ENCODE results near the gene RNU2-63P.
"Not testable (repeated sequence)": the region's sequence is repeated elsewhere in the genome, so short reads cannot be mapped to it uniquely, and the experiment has no call there.

Gene RNU2-63P

DNA sequence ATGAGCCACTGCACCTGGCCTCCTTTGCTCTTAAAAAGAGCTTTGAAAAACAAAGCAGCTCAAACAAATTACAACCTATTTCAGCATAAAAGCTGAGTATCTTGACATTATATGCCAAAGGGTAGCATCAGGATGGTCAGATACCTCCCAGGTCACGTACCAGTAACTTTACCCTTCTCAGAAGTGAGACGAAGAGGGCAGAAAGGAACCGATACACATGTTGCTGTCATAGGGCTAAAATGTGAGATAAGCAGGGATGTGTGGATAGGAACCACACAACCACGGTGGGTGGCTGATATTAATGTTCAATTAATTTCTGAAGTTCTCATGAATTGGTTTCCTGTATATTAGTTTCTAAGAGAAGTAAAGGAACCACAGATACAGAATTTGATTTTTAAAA, 12.6 kb upstream of the RNU2-63P start:
- DNase-seq (ENCODE audit: low read depth in 2 of 2) = no peak

DNA sequence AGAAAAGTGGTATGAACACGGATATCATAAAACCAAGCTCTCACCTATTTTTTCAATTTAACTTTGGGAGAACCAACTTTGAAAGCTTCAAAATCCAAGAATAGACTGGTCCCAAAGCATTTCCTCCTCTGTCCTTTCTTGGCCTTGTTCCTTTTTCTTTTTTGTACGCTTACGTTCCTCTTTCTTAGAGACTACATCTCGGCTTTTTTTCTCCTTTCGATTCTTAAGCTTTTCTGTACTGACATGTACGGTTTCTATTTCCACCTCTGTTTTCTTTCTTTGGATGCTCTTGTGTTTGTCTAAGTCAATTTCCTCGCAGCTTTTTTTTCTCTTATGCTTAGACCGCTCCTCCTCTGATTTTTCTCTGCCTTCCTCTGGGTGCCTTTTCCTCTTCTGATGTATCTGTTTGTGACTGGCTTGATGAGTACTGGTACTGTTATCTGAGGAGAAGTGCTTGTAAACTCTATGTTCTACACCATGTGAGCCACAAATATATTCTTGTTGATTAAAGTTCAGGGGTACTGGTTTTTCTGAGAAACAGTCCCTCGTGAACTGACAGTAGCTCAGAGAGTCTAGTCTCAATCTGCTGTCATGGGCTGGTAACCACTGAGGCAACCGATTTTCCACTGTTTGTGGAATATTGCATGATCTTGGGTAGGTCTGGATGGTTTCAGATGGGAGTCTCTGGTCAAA, 11.5 kb upstream of the RNU2-63P start:
- DNase-seq (ENCODE audit: low read depth in 2 of 2) = no peak

DNA sequence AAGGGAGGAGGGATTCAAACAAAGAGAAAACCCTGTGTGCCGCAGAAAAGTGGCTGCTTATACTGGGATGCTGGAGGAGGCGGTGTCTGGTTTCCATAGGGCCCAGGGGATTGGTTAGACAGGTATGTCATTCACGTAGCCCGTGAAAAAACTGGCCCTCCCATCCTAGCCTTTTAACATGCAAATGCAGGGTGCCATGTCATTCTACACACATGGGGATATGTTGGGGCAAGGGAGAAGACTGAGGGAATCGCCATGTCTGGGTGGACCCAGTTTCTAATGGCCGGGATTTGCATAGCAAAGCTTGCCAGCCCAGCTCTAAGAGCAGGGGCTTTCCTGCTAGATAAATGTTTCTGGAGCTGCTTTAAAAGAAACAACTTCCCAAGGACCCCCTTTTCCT, 8.2 kb upstream of the RNU2-63P start:
- no peak for DNase-seq (ENCODE audit: low read depth in 2 of 2)

GRCh38 chr2:88022669-88022921, 6.2 kb upstream of the RNU2-63P start:
- DNase-seq (ENCODE audit: low read depth in 2 of 2) = no peak

DNA sequence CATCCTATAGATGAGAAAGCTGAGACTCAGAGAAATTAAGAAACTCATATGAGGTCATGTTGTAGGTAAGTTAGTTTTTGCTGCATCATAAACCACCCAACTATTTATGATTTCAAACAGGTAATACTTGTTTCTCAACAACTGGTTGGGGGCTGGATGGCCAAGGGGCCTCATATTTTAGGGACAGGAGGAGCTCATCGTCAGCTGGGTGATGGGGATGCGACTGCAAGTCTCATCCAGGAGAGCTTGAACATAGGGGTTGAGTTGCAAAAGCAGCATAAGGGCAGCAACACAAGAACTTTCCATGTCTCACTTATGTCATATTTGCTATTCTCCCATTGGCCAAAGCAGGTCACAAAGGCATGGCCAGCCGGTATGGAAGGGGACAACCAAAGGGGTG, 3.6 kb upstream of the RNU2-63P start:
- DNase-seq (ENCODE audit: low read depth in 2 of 2) = no peak

GRCh38 chr2:88018909-88019308, 2.6 kb upstream of the RNU2-63P start:
- no peak for DNase-seq (ENCODE audit: low read depth in 2 of 2)

- not testable (repeated sequence) for DNase-seq (ENCODE audit: low read depth in 2 of 2)
These were observed 1.9 kb upstream of the RNU2-63P start for GRCh38 chr2:88018077-88018805.

DNA sequence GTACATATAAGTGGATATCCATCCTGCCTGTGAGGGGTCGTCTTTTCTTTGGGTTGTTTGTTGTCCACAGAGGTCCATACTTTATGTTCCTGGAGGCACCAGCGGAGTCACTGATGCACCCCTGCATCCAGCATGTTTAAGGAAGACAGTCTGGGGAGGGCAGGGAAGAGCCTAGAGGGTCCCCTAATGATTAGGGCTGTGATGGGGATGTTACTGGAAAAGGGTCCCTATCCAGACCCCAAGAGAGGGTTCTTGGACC, 1.4 kb upstream of the RNU2-63P start:
- not testable (repeated sequence) for DNase-seq (ENCODE audit: low read depth in 2 of 2)

DNA sequence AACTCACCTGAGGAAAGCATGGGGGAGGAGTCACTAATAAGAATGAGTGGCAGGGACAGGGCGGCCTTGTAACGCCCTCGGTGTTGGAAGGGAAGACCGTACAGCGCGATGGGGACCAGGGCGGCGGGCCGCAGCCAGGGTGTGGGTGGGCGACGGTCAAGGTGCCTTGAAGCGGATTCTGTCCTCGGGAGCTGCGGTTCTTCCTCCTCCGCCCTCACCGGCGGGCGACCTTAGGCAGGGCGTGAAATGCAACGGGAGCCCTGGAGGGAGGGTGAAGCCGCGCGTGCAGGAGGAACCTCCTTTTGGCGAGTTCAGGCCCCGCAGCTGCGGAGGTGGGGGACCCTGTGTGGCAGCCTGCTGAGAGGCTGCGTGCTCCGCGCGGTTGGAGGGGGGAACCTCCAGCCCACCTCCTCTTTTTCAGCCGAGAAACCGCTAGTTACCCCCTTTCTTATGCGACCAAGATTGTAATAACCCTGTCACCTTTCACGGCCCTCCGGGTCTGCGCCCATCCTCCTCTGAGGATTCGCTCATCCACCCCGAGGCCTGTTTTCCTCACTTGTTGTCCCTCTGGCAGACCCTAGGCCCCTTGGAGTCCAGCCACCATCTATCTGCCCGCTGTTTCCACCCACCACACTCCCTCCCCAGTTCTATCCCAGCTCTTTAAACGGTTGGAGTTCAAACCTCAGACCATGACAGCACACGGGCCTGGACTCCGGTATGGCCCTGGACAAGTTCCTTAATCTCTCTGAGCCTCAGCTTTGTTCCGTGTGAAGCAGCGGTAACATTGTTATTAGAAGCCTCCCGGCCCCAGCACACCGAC, 823 bp upstream of the RNU2-63P start:
- no peak for DNase-seq (ENCODE audit: low read depth in 2 of 2)

- DNase-seq (ENCODE audit: low read depth in 2 of 2) = no peak
These were observed 5.3 kb downstream of the RNU2-63P start for GRCh38 chr2:88011011-88011410.

- DNase-seq (ENCODE audit: low read depth in 2 of 2) = no peak
These were observed 6.2 kb downstream of the RNU2-63P start for GRCh38 chr2:88010136-88010535.

- no peak for DNase-seq (ENCODE audit: low read depth in 2 of 2)
These were observed 9.4 kb downstream of the RNU2-63P start for GRCh38 chr2:88006912-88007439.

- DNase-seq (ENCODE audit: low read depth in 2 of 2) = no peak
These were observed 10.6 kb downstream of the RNU2-63P start for GRCh38 chr2:88005776-88006175.

GRCh38 chr2:88003074-88003755, 13.1 kb downstream of the RNU2-63P start:
- DNase-seq (ENCODE audit: low read depth in 2 of 2) = no peak

- no peak for DNase-seq (ENCODE audit: low read depth in 2 of 2)
These were observed 14.0 kb downstream of the RNU2-63P start for GRCh38 chr2:88002359-88002707.

DNA sequence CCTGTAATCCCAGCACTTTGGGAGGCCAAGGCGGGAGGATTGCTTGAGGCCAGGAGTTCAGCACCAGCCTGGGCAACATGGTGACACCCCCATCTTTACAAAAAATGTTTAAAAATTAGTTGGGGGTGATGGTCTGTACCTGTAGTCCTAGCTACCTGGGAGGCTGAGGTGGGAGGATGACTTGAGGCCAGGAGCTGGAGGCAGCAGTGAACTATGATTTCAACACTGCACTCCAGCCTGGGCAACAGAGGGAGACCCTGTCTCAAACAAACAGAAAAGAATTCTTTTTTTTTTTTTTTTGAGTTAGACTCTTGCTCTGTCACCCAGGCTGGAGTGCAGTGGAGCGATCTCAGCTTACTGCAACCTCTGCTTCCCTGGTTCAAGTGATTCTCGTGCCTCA, 15.9 kb downstream of the RNU2-63P start:
- not testable (repeated sequence) for DNase-seq (ENCODE audit: low read depth in 2 of 2)

DNA sequence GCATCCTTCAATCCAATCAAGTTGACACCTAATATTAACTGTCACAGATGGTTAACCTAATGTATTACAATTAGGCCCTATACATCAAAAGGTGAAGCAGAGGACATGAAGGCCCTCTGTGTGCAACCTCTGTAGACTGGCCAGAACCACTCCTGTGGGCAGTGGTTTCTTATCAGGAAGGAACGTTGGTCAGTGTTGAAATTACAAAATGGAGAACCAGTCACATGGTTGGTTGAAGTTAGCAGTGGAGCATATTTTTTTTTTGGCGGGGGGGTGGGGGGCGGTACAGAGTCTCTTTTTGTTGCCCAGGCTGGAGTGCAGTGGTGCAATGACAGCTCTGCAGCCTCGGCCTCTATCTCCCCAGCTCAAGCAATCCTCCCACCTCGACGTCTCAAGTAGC, 19.8 kb downstream of the RNU2-63P start:
- DNase-seq (ENCODE audit: low read depth in 2 of 2) = no peak

- DNase-seq (ENCODE audit: low read depth in 2 of 2) = no peak
These were observed 20.6 kb downstream of the RNU2-63P start for GRCh38 chr2:87995756-87996155.

DNA sequence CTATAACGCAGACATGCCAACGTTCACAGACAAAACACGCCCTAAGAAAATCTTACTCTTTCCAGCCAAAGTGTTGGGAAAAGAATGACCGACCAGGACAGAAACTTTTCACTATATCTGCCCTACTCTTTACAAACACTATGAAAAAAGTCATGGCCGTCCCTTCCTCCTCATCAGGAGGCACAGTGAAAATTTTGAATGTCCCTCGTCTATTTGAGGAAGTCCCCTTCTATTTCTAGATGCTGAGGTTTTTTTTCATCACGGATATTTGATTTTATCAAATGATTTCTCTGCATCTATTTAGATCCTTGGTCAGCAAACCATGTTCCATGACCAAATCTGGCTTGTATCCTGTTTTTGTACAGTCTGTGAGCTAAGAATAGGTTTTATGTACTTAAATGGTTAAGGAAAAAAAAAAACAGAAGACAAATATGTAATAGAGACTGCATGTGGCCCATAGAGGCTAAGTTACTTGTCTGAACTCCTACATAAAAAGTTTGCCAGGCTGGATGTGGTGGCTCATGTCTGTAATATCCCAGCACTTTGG, 22.0 kb downstream of the RNU2-63P start:
- DNase-seq (ENCODE audit: low read depth in 2 of 2) = not testable (repeated sequence)

GRCh38 chr2:87992569-87992968, 23.8 kb downstream of the RNU2-63P start:
- not testable (repeated sequence) for DNase-seq (ENCODE audit: low read depth in 2 of 2)

DNA sequence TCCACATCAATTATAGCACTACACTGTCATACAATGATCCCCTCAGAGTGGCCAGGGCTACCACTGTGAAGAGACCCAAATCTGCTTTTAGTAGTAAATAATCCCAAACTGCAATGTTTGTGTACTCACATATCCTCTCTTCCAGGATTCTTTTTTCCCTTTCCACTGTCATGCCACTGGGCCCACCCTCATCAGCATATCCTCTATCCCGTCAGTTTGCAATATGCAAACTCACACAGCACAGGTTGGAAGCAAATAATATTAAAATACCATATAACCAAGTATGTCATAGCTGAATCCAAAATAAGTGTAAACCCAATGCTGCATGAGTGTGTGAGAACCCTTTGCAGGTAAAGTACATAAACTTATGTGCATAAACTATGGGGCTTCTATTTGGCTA, 28.9 kb downstream of the RNU2-63P start:
- not testable (repeated sequence) for DNase-seq (ENCODE audit: low read depth in 2 of 2)

DNA sequence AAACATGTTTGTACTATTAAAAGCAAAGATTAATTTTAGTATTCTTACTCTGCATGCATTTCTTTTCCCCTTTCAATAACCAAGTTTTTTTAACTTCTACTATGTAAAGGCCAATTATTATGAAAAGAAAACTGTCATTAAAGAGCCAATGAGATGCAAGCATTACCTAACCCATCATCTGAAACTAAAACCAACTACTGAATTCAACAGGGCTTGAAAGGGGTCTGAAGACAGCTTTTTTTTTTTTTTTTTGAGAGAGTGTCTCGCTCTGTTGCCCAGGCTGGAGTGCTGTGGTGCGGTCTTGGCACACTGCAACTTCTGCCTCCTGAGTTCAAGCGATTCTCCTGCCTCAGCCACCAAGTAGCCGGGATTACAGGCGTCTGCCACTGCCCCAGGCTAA, 30.4 kb downstream of the RNU2-63P start:
- not testable (repeated sequence) for DNase-seq (ENCODE audit: low read depth in 2 of 2)
